GM18858 (cell line): ENCODE measurements around the gene ATOX1.
"Not testable (repeated sequence)": the region's sequence is repeated elsewhere in the genome, so short reads cannot be mapped to it uniquely, and the experiment has no call there.

ENCODE experiments used
- ATAC-seq: cut with Tn5 transposase; IDR thresholded peaks from one replicate; pipeline ENCODE4 v1.9.1; 2021; ENCODE audit not compliant: unreplicated experiment

ATOX1 gene

DNA sequence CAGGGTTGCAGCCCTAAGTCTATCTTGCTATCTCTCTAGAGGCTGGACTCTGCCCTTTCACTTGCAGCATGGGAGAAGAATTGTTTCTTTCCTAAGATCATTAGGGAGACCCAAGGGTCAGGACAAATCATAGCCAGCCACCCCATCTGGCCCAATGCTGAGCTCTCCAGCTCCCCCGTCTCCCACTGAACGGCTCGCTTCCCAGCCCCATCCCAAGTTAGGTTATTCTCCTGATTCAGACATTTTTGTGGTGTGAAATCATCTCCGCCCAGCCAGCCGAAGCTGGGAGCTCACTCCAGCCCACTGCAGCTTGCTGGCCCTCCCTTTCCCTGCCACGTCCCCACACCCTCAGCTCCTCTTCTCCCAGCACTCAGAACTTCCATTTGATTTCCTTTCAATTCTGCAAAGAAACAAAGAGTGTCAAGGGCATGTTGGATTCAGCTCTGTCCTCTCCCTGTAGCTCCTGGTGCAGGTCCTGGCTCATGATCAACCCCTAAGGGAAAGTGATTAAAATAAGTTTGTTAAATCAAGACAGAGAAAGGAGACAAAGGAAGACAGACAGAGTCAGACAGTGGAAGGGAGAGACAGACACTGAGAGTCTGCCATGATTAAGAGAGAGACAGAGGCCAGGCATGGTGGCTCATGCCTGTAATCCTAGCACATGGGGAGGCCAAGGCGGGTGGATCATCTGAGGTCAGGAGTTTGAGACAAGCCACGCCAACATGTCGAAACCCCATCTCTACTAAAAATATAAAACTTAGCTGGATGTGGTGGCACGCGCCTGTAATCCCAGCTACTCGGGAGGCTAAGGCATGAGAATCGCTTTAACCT is 59.1 kb downstream of the ATOX1 start:
- no peak for ATAC-seq

GRCh38 chr5:151698081-151698480 is 60.4 kb downstream of the ATOX1 start:
- not testable (repeated sequence) for ATAC-seq

DNA sequence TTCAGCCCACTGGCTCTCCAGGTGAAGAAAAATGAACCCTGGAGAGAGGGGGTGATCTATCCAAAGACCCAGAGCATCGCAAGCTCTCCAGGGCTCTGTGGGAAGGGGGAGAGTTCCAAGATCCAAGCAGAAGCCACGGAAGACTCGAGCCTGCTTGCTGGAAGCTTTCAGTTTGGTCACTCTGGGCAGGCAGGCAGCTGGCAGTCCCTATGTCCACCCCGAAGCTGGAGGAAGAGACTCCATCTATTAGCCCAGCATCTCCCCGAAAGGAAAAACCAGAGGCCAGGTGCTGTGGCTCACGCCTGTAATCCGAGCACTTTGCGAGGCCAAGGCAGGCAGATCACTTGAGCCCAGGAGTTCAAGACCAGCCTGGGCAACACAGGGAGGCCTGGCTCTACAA is 61.0 kb downstream of the ATOX1 start:
- no peak for ATAC-seq

- no peak for ATAC-seq
Measured at GRCh38 chr5:151696470-151697061, 61.9 kb downstream of the ATOX1 start.

GRCh38 chr5:151695464-151695863 is 63.0 kb downstream of the ATOX1 start:
- ATAC-seq, result no peak

DNA sequence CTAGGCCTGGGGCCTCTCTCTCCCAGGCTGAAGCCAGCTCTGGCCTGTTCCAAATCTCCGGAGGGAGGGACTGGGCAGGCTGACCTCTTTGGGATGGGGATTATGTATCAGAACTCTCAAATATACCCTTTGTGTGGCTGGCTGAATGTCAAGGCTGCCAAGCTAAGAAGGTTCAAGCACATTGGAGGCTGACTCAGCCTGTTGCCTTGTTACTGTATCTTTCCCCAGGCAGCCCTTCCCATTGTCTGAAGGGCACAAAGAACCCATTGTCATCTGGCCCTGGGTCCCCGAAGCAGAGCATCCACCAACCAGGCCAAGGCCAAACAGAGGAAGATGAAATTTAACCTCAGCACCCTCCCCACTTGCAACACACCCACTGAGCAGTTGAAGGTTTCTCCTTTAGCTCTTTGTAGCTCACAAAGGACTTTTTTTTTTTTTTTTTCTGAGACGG is 64.4 kb downstream of the ATOX1 start:
- ATAC-seq, result no peak
